SU-DHL-6 (cell line): ENCODE measurements around the gene MED26.

ENCODE experiments used
- EZH2phosphoT487 ChIP-seq: fragments of 200-600 bp; sonication (generic), shearing (Covaris generic); conservative IDR thresholded peaks from 2 replicates; pipeline ENCODE4 v1.6.1; 2018; ENCODE audit warnings: mild to moderate bottlenecking, antibody characterized with exemption, low read length, moderate library complexity, mixed read lengths
- TF ChIP-seq, protein P1 (sequence below): fragments of 200-600 bp; sonication (generic); IDR thresholded peaks from one replicate; pipeline ENCODE4 v1.5.1; 2017; ENCODE audit warnings: antibody characterized with exemption, mild to moderate bottlenecking, low read length, moderate library complexity; ENCODE audit not compliant: insufficient read depth, poor library complexity, severe bottlenecking

- TF ChIP-seq, protein P1, sequence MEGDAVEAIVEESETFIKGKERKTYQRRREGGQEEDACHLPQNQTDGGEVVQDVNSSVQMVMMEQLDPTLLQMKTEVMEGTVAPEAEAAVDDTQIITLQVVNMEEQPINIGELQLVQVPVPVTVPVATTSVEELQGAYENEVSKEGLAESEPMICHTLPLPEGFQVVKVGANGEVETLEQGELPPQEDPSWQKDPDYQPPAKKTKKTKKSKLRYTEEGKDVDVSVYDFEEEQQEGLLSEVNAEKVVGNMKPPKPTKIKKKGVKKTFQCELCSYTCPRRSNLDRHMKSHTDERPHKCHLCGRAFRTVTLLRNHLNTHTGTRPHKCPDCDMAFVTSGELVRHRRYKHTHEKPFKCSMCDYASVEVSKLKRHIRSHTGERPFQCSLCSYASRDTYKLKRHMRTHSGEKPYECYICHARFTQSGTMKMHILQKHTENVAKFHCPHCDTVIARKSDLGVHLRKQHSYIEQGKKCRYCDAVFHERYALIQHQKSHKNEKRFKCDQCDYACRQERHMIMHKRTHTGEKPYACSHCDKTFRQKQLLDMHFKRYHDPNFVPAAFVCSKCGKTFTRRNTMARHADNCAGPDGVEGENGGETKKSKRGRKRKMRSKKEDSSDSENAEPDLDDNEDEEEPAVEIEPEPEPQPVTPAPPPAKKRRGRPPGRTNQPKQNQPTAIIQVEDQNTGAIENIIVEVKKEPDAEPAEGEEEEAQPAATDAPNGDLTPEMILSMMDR: no peak
- TF ChIP-seq EZH2phosphoT487: no peak
Measured at GRCh38 chr19:16600824-16601223, 27.2 kb downstream of the MED26 start.
